GM12878 (cell line): ENCODE measurements around the gene DENND1C. TPM values are rescaled to one million over a fixed set of nuclear protein-coding genes. Genes with fewer than 3 reads are reported as not detected.
A peak's percentile ranks its signal among the peaks of the same experiment; 100 is the strongest.

ENCODE experiments used
- ATAC-seq: fragments of 200-7000 bp; cut with Tn5 transposase; 3 replicates; pipeline ENCODE4 v1.9.1; 2020; ENCODE audit warnings: mild to moderate bottlenecking, moderate library complexity
- BruUV-seq: library from RNA; stranded (reverse); fragments of 400-500 nt; replicated peaks from 2 replicates; lab custom pipeline; 2021; lab: Mats Ljungman, UMichigan
- CTCF ChIA-PET: fragments of 300-600 bp; sonication (Branson Sonifier 250); formaldehyde crosslinking; extraction: SDS; loops from one replicate; lab custom pipeline; 2021; ENCODE audit warnings: inconsistent platforms; lab: Yijun Ruan, JAX
- POLR2A ChIA-PET: fragments of 350-600 bp; formaldehyde crosslinking; extraction: SDS; loops from one replicate; lab custom pipeline; 2021; ENCODE audit warnings: inconsistent platforms; lab: Charles Lee
- RAD21 ChIA-PET: fragments of 300-600 bp; sonication (Branson Sonifier 250); formaldehyde crosslinking; loops from one replicate; lab custom pipeline; 2023; ENCODE audit warnings: antibody characterized with exemption; ENCODE audit not compliant: unreplicated experiment; lab: Charles Lee
- SMC1A ChIA-PET: fragments of 300-600 bp; sonication (Branson Sonifier 250); formaldehyde crosslinking; loops from one replicate; lab custom pipeline; 2023; ENCODE audit not compliant: unreplicated experiment, uncharacterized antibody; lab: Charles Lee
- DNase-seq: peaks from one replicate; pipeline ENCODE4 v3.0.0-alpha.2; 2011; ENCODE audit warnings: low read depth, low spot score
- FAIRE-seq: peaks from 3 replicates; lab custom pipeline; 2011; peaks lifted over from hg19 to GRCh38; lab: Jason Lieb, UNC
- H2AFZ ChIP-seq: 2 replicates; pipeline ENCODE4 v1.6.0; 2011; ENCODE audit warnings: low read depth, low read length, control low read depth; ENCODE audit not compliant: control insufficient read depth
- H3K27ac ChIP-seq: 2 replicates; pipeline ENCODE4 v1.5.1; 2011; ENCODE audit warnings: control low read depth; ENCODE audit not compliant: control insufficient read depth, insufficient read depth
- H3K27me3 ChIP-seq, 2 experiments: replicated peaks in 1 of 2; 2 replicates each; pipeline versions ENCODE4 v1.6.0 to v1.6.1; 2011; ENCODE audit warnings: low read length in 1 of 2; ENCODE audit not compliant: control insufficient read depth in 2 of 2, insufficient read depth in 2 of 2
- H3K36me3 ChIP-seq, 2 experiments: 2 replicates each; pipeline ENCODE4 v1.5.1; 2011; ENCODE audit warnings: low read length in 1 of 2; ENCODE audit not compliant: control insufficient read depth in 2 of 2, insufficient read depth in 2 of 2
- H3K4me1 ChIP-seq: 2 replicates; pipeline ENCODE4 v1.6.1; 2011; ENCODE audit warnings: mild to moderate bottlenecking, low read length, moderate library complexity, mixed read lengths; ENCODE audit not compliant: control insufficient read depth, insufficient read depth
- H3K4me2 ChIP-seq: 2 replicates; pipeline ENCODE4 v1.6.0; 2011; ENCODE audit warnings: control low read depth; ENCODE audit not compliant: control insufficient read depth, insufficient read depth
- H3K4me3 ChIP-seq: fragments of 200-600 bp; sonication (generic); 2 replicates; pipeline ENCODE4 v1.5.1; 2016
- H3K79me2 ChIP-seq: 2 replicates; pipeline ENCODE4 v1.6.0; 2011; ENCODE audit warnings: low read length; ENCODE audit not compliant: control insufficient read depth, insufficient read depth
- H3K9ac ChIP-seq: 2 replicates; pipeline ENCODE4 v1.8.0; 2011; ENCODE audit warnings: low read length, control low read depth, mixed read lengths; ENCODE audit not compliant: control insufficient read depth, insufficient read depth
- H3K9me3 ChIP-seq: replicated peaks from 3 replicates; pipeline ENCODE4 v1.5.1; 2011; ENCODE audit warnings: mild to moderate bottlenecking, low read length; ENCODE audit not compliant: control insufficient read depth, insufficient read depth
- H4K20me1 ChIP-seq: 2 replicates; pipeline ENCODE4 v1.6.0; 2011; ENCODE audit not compliant: control insufficient read depth, insufficient read depth
- ATF2 ChIP-seq: IDR thresholded peaks from 2 replicates; pipeline ENCODE4 v1.6.1; 2012; ENCODE audit warnings: low read length, inconsistent platforms
- FOXM1 ChIP-seq: IDR thresholded peaks from 2 replicates; pipeline ENCODE4 v1.6.1; 2012; ENCODE audit warnings: low read depth, mild to moderate bottlenecking, inconsistent platforms, low read length, moderate library complexity
- KAT2A ChIP-seq: conservative IDR thresholded peaks from 2 replicates; pipeline ENCODE4 v1.6.1; 2011; ENCODE audit warnings: low read depth, low read length; ENCODE audit not compliant: control insufficient read depth
- LARP7 ChIP-seq: fragments of 450-650 bp; IDR thresholded peaks from 2 replicates; pipeline ENCODE4 v1.6.1; 2017; ENCODE audit warnings: mild to moderate bottlenecking
- PML ChIP-seq: IDR thresholded peaks from 2 replicates; pipeline ENCODE4 v1.6.1; 2012; ENCODE audit warnings: low read length, inconsistent platforms
- RAD51 ChIP-seq: fragments of 450-650 bp; IDR thresholded peaks from 2 replicates; pipeline ENCODE4 v1.6.1; 2016; ENCODE audit warnings: moderate library complexity, mild to moderate bottlenecking, inconsistent platforms
- RELA ChIP-seq: fragments of 450-650 bp; IDR thresholded peaks from 2 replicates; pipeline ENCODE4 v1.8.0; 2014; ENCODE audit warnings: borderline replicate concordance; ENCODE audit not compliant: partially characterized antibody
- USF2 ChIP-seq: IDR thresholded peaks from 2 replicates; pipeline ENCODE4 v1.6.1; 2011; ENCODE audit warnings: low read depth, low read length, improper control_type of control experiment, borderline replicate concordance
- ZBED1 ChIP-seq: IDR thresholded peaks from 2 replicates; pipeline ENCODE4 v1.6.1; 2016; ENCODE audit warnings: borderline replicate concordance
- ZNF274 ChIP-seq: IDR thresholded peaks from one replicate; pipeline ENCODE4 v1.8.0; 2011; ENCODE audit not compliant: insufficient read length, insufficient read depth
- ZNF622 ChIP-seq: fragments of 450-650 bp; IDR thresholded peaks from 2 replicates; pipeline ENCODE4 v1.6.1; 2017; ENCODE audit warnings: mild to moderate bottlenecking, inconsistent platforms
- WGBS: methylation state at CpG from one replicate; pipeline ENCODE4 v1.1.6; 2016; ENCODE audit warnings: low lambda C conversion rate; ENCODE audit not compliant: insufficient replicate concordance, insufficient coverage; ENCODE audit errors: missing lambda C conversion rate; 5-methylcytosine and 5-hydroxymethylcytosine counted together
- in situ Hi-C: fragments of 300-500 bp; cut with MboI; formaldehyde crosslinking; loops from 9 replicates; pipeline ENCODE4 v1.14.3; 2018; ENCODE audit warnings: mixed read lengths
- intact Hi-C: fragments of 100-400 bp; cut with micrococcal nuclease; formaldehyde crosslinking; loops from one replicate; pipeline ENCODE4 v1.14.2; 2022; ENCODE audit not compliant: unreplicated experiment
- polyA plus RNA-seq, 11 experiments: library from polyadenylated mRNA; depleted of rRNA in 4 of 11; unstranded in 6 of 11; stranded (reverse) in 5 of 11; fragments of >200 nt; fragmentation: Nextera tagmentation in 4 of 11; fragmentation: Illumina TruSeq in 1 of 11; extraction: Ambion mirVana in 4 of 11; extraction: Trizol in 1 of 11; gene quantifications; 1 replicate in 1 of 11; 2 replicates in 10 of 11; pipeline versions ENCODE4 v1.2.1 to v1.2.3, GENCODE V29; 2011 to 2016; ENCODE audit warnings: inconsistent platforms in 2 of 11, missing spikeins in 2 of 11, low read depth in 1 of 11
- total RNA-seq, 4 experiments: library from RNA; depleted of rRNA in 3 of 4; stranded (reverse); fragments of >200 nt in 3 of 4; fragmentation: Illumina TruSeq in 1 of 4; extraction: Trizol in 1 of 4; gene quantifications; 2 replicates each; pipeline versions ENCODE4 v1.2.1 to v1.2.3, GENCODE V29; 2013 to 2021
- TF ChIP-seq, protein P1 (sequence below): fragments of 450-650 bp; IDR thresholded peaks from 2 replicates; pipeline ENCODE4 v1.6.1; 2016; ENCODE audit warnings: mild to moderate bottlenecking, moderate library complexity, borderline replicate concordance
- TF ChIP-seq, protein P2 (sequence below): IDR thresholded peaks from 2 replicates; pipeline ENCODE4 v1.6.1; 2011; ENCODE audit warnings: low read depth, mild to moderate bottlenecking, low read length, moderate library complexity, borderline replicate concordance; ENCODE audit errors: extremely low read depth

DENND1C gene
- total and polyA plus RNA-seq, 10 of the 15 experiments (the other 5 are each of a cell fraction or from before 2014, with no cell fraction given), result 2.4 to 54.3 (median 32.7) TPM

DNA sequence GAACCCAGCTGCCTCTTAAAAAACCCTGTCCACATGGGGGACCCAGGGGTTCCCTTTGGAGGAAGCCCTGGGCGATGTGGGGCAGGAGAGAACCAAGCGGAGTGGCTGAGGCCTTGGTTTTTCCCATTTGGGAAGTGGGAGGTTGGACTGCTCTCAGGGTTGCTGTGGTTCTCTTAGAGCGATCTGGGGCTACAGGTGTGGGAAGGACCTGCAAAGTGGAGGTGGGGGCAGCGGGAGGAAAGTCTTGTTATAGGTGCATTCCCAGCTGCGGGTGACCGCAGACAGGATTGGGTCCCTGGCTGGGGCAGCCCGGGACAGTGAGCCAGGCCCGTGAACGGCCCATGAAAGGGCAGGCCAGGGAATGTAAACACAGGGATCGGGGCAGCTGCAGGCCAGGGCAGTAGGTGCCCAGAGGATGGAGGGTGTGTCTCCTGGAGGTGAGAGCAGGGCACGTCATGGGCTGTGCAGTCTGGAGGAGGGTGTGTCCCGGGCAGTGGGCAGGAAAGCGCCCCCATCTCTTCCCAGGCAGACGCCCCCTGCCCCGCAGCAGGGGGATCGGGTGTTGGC is 22.8 kb downstream of the DENND1C start:
- Histone ChIP-seq H3K4me1 (peaks cover 10% of the 10 kb centered on the region), H3K79me2 (peaks cover 18% of the 10 kb centered on the region), H3K36me3 (peaks cover 10 to 24% of the 10 kb centered on the region in 2 experiments; a peak in 3 of 4 replicates), H3K4me3 (peak overlapping the region; percentile 80), H3K27me3 (no peaks in the 10 kb centered on the region), H3K27ac (peak overlapping the region; percentile 94), H3K4me2 (peak overlapping the region; percentile 95), H4K20me1 (no peaks in the 10 kb centered on the region), H2AFZ (no peak overlapping the region; the same call in 1 of the 2 replicates), H3K9ac (peak overlapping the region; percentile 82), H3K9me3 (peaks cover 17% of the 10 kb centered on the region; the same call in 2 of the 3 replicates)
- in situ Hi-C loops, result no loop called here
- BruUV-seq, result no TSS peak
- SMC1A ChIA-PET, result interaction anchor here (0.7 to 1.7 kb wide), 7 partner anchors 10 to 279 kb away, joined by 3 to 5 read pairs (median 3); partner anchors contain the start of gene GPR108
- POLR2A ChIA-PET, result interaction anchor here (1.0 to 1.8 kb wide), 3 partner anchors 22 to 34 kb away, joined by 3 to 10 read pairs (median 8); partner anchors contain the start of genes DENND1C and KHSRP
- RAD21 ChIA-PET, result interaction anchor here (0.6 to 2.1 kb wide), 8 partner anchors 22 to 403 kb away, joined by 3 to 11 read pairs (median 3); partner anchors contain the start of genes CLPP, DENND1C, GTF2F1 and KHSRP
- ATAC-seq (peak; percentile 22), FAIRE-seq (no peak), DNase-seq (no peak)
- intact Hi-C loops, result loop anchor here (2.0 kb wide), 1 partner anchor 46 kb away; no protein-coding TSS in a partner anchor
- CTCF ChIA-PET, result interaction anchor here (0.6 to 2.0 kb wide), 5 partner anchors 23 to 412 kb away, joined by 3 to 8 read pairs (median 5); partner anchors contain the start of gene DENND1C
- 3% methylated on average over 16 of the region's 16 CpGs for WGBS
- TF ChIP-seq, protein P1, sequence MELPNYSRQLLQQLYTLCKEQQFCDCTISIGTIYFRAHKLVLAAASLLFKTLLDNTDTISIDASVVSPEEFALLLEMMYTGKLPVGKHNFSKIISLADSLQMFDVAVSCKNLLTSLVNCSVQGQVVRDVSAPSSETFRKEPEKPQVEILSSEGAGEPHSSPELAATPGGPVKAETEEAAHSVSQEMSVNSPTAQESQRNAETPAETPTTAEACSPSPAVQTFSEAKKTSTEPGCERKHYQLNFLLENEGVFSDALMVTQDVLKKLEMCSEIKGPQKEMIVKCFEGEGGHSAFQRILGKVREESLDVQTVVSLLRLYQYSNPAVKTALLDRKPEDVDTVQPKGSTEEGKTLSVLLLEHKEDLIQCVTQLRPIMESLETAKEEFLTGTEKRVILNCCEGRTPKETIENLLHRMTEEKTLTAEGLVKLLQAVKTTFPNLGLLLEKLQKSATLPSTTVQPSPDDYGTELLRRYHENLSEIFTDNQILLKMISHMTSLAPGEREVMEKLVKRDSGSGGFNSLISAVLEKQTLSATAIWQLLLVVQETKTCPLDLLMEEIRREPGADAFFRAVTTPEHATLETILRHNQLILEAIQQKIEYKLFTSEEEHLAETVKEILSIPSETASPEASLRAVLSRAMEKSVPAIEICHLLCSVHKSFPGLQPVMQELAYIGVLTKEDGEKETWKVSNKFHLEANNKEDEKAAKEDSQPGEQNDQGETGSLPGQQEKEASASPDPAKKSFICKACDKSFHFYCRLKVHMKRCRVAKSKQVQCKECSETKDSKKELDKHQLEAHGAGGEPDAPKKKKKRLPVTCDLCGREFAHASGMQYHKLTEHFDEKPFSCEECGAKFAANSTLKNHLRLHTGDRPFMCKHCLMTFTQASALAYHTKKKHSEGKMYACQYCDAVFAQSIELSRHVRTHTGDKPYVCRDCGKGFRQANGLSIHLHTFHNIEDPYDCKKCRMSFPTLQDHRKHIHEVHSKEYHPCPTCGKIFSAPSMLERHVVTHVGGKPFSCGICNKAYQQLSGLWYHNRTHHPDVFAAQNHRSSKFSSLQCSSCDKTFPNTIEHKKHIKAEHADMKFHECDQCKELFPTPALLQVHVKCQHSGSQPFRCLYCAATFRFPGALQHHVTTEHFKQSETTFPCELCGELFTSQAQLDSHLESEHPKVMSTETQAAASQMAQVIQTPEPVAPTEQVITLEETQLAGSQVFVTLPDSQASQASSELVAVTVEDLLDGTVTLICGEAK, result no peak
- TF ChIP-seq ATF2 (no peak), PML (no peak), ZNF622 (no peak), RELA (no peak), USF2 (no peak), ZNF274 (no peak), ZBED1 (no peak), LARP7 (peak; percentile 36; the same call in 1 of the 2 replicates), KAT2A (no peak), RAD51 (no peak), FOXM1 (no peak)
- TF ChIP-seq, protein P2, sequence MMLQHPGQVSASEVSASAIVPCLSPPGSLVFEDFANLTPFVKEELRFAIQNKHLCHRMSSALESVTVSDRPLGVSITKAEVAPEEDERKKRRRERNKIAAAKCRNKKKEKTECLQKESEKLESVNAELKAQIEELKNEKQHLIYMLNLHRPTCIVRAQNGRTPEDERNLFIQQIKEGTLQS, result no peak
